ENCODE results near the gene HIRA.
A peak's percentile ranks its signal among the peaks of the same experiment; 100 is the strongest.
"Not testable (repeated sequence)": the region's sequence is repeated elsewhere in the genome, so short reads cannot be mapped to it uniquely, and the experiment has no call there.

HIRA gene

DNA sequence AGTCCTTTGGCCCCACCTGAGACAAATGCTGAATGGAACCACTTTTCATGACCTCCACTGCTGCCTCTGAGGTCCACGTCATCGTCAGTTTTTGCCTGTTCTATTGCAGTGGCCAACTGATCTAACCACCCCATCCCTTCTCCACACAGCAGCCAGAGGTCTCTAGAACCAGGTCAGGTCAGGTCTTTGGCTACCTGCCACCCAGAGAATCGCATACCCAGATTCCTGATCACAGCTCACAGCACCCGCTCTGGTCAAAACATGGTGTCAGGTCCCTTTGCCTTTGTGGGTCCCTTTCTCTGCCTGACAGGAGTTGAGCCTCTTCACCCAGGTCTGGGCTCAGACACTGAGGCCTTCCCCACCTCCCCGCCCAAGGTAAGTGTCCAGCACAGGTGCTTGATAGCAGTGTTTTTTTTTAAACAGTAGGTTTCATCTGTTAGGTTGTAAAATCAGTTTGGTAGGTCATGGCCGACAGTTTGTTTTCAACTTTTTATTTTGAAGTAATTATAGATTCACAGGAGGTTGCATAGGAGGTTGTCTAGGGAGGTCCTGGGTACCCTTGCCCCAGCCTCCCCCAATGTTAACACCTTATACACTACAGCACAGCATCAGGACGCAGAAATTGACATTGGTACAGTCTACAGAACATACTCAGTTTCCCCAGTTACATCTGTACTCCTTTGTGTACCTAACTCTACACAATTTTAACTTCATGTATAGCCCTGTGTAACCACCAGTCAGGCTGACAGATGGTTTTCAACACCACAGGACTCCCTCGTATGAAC, 9.1 kb upstream of the HIRA start:
- no peak for DNase-seq (ENCODE audit: low read depth)

DNA sequence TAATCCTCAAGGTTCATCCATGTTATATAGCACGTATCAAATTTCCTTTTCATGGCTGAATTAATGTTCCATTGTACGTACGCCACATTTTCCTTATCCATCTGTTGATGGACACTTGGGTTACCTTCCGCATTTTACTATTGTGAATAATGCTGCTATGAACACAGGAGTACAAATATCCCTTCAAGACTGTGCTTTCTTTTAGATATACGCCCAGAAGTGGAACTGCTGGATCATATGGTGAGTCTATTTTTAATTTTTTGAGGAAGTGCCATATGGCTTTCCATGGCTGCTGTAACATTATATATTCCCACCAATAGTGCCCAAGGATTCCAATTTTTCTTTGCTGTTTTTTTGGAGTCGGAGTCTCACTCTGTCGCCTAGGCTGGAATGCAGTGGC, 6.8 kb upstream of the HIRA start:
- DNase-seq (ENCODE audit: low read depth), result no peak

DNA sequence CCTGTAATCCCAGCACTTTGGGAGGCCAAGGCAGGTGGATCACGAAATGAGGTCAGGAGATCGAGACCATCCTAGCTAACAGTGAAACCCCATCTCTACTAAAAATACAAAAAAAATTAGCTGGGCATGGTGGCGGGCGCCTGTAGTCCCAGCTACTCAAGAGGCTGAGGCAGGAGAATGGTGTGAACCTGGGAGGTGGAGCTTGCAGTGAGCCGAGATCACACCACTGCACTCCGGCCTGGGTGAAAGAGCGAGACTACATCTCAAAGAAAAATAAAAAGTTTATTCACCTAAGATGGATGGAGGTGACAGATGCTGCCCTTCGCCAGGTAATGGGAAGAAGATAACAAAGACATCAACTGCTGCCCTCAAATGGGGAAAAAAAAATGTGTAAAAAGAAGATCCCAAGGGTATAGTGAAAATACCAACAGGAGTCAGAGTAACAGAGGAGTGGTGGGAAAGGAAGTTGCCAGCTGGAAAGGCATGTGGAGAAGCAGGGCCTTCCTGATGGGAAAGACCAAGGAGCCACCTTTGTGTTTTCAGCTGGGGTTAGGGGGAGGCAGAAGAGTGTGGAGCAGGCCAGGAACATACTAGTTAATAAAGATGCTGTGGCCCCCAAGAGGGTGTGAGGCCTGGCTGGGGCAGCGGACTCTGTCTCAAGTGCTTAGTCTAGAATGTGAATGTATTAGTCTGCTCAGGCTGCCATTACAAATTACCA, 5.1 kb upstream of the HIRA start:
- DNase-seq (ENCODE audit: low read depth), result not testable (repeated sequence)

DNA sequence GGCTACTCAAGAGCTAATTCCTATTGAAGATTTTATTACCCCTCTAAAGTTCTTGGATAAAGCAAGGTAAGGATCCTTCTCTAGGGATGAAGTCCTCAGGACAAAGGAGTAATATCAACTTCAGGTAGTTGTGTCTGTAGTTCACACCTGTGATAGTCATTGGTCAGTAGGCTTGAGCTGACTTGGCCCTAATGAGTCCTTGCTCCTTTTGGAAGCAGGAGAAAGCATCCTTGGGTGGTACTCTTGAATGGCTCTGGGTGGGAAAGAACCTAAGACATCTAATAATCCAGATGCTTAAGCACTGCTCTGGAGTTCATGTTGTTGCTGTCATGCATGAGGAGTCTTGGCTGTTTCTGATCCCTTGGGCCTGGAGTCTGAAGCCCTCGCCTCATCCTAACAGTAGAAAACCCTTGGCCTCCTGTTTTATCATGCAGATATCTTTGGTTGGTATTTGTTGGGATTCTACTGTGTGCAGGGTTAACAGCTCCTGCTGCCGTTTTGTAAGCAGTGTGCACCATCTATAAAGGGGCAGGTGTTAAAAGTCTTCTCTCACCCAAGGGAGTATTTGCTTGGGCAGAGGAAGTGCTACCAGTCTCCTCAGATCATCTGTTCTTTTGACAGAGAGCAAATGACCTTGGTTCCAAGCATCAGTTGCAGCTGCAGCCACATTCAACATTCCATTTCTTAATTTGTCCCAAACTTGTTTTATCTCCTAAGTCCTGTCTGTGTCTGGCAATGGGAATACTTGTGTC, 3.5 kb upstream of the HIRA start:
- no peak for DNase-seq (ENCODE audit: low read depth)

DNA sequence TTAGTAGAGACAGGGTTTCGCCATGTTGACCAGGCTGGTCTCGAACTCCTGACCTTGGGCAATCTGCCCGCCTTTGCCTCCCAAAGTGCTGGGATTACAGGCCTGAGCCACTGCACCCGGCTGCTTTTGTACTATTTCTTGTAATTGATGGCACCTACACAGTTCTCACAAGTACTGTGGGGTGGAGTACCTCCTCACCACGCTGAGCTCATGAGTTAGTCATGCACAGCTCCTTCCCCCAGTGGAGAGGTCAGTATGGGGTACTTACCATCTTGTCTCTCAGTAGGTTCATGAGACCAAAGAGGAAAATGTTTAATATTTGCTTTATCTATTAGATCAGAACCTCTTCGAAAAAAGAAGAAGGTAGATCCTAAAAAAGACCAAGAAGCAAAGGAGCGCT, 2.9 kb upstream of the HIRA start:
- DNase-seq (ENCODE audit: low read depth), result no peak

DNA sequence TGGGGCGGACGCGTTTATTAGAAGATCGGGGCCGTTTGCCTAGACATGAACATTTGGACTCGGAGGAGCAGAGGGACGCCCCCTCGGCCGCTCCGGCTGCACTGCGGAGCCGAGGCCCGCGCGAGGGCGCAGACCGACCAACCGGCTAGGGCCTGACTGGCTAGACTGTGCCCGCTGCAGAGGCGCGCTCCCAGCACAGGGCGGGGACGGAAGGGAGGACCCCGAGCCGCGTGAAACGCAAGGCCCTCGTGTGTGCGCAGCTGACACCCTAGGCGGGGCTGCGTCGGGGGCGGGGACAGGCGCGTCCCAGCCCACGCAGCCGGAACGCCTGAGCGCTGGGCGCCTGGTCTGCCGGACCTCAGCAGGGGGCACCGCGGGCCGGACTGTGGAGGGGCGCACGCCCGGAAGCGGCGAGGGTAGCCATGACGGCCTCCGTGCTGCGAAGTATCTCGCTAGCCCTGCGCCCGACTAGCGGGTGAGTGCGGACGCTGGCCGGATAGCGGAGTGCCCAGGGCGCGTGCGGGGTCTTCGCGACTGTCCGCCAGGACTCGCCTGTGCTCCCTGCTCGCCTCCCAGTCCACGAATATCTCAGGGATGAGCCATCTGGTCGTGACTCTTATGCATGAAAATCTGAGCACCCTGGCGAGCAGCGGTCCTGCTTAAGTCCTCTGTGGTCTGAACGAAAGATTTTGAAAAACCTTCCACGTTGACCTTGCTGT, 759 bp upstream of the HIRA start, which contains the start of gene MRPL40:
Gene MRPL40, plus strand, starts transcription at position 413 of the 719 bp plus-strand sequence. Its CDS starts 10 bp downstream, at position 423.
- peak; percentile 64 for DNase-seq (ENCODE audit: low read depth)

DNA sequence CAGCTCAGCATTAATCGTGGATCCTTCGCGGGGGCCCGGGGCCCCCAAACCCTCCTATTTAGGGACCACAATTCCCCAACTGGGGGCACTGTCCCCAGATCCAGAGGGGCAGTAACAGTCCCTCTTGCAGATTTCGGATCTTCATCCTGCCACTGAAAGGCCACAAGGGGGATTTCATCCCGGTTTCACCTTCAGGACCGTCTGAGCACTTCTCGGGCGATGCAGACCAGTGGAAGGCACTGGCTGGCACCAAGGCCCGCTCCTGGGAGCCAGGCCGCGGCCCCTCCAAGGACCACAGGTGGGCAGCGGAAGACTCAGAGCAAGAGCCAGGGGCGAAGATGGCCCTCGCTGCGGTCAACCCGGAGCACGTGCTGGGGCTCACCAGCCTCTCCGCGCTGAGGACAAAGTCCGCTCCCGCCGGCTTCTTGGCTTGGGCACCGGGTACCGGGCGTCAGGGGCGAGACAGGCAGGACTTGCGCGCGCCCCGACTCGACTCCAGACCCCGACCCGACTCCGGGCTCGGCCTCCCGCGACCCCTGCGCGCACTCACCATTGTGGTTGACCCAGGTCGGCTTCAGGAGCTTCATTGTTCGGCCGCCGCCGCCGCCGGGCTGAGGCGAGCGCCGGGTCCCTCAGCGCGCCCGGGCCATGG, 517 bp downstream of the HIRA start:
- DNase-seq (ENCODE audit: low read depth), result no peak

DNA sequence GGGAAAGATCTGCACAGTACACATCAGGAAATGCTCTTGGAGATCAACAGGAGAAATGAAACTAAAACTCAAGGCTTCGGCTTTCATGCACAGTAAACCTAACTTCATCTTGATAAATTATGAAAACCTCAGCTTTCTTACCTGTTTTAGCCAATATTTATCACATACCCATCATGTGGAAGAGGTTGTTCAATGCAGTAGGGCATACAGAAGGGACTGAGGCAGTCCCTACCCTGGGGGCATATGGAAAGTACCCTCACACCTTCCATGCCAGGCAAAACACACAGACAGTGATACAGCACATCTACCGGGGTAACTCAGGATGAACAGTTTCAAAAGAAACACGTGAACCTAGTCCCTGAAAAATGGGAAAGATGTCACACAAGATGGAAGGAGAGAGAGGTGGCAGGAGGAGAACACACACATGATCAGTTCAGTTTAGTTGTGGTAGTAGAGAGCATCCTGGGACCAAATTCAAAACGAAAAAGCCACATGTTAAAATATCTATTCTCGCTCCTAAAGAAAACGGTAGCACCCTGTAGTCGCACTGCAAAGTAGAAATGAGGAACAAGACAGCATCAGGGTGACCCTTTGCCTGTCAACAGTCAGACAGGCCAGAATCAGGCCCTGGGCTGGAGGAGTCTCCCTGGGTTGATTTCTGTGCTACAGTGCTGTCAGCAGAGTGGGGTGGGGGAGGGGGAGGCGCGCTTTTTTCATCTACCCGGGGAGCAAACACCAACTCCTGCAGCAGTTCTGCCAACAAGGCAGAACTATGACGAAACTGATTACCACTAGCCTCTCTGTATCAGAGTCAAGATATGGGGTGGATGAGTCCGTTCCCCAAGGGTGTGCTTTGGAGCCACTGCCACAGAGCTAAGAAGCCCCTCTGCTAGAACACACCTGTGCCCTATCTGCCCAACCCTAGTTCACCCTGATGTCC, 1.3 kb downstream of the HIRA start:
- DNase-seq (ENCODE audit: low read depth), result no peak

DNA sequence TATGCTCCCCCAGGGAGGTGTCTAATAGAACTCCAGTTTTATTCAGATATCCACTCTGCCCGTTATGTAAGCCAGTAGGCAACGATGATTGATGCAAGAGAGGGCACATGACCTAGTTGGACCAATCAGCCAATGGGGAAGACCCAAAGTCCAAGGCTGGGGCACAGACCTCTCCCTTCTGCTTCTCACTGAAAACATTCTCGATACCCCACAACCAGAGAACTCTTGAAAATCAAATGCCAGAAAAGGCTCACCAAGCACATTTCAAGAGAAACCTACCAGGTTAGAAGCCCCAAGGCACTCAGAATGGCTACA, 7.4 kb downstream of the HIRA start:
- DNase-seq (ENCODE audit: low read depth), result no peak

DNA sequence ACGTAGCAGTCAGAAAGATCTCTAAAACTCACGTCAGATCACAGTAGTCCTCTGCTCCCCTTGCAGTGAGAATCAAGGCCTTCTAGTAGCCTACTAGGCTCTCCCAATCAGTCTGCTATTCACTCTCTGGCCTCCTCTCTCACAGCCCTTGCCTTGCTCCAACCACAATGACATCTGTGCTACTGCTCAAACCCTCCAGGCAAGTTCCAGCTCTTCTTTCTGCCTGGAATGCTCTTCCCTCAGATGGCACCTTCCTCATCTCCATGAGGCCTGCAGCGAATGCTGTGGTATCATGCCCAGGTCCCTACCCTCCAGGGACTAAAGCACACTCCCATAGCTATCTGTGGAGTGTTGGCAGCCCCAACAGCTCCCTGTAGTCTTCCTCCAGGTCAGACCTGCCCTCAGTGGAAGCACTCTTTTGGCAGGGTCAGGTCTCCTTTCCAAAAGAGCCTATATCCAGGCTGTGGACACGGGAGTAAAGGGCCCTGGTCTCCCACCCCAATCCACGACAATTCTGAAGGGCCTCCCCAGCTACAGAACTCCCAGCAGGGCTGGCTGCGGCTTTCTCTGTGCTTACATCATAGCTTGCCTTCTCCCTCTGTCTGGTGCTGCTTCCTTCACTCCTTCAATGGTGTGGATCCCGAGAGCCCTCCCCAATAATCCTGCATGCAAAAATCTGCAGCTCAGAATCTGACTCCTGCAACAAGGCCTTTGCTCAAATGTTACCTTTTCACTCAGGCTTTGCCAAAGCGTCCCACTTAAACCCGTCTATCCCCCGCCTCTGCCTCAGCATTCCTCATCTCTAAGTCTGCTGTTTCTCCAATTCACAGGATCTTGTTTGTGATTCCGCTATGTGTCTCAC, 8.9 kb downstream of the HIRA start:
- no peak for DNase-seq (ENCODE audit: low read depth)

DNA sequence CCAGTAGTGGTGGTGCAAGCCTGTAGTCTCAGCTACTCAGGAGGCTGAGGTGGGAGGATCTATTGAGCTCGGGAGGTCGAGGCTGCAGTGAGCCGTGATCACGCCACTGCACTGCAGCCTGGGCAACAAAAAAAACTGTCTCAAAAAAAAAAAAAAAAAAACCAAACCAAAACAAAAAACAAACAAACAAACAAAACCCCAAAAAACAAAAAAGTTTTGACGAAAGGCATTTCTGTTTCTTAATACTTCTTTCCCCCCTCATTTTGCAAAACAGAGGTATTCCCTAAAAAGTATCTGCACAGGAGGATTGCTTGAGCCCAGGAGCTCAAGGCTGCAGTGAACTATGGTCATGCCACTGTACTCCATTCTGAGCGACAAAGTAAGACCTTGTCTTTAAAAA, 11.2 kb downstream of the HIRA start:
- no peak for DNase-seq (ENCODE audit: low read depth)

DNA sequence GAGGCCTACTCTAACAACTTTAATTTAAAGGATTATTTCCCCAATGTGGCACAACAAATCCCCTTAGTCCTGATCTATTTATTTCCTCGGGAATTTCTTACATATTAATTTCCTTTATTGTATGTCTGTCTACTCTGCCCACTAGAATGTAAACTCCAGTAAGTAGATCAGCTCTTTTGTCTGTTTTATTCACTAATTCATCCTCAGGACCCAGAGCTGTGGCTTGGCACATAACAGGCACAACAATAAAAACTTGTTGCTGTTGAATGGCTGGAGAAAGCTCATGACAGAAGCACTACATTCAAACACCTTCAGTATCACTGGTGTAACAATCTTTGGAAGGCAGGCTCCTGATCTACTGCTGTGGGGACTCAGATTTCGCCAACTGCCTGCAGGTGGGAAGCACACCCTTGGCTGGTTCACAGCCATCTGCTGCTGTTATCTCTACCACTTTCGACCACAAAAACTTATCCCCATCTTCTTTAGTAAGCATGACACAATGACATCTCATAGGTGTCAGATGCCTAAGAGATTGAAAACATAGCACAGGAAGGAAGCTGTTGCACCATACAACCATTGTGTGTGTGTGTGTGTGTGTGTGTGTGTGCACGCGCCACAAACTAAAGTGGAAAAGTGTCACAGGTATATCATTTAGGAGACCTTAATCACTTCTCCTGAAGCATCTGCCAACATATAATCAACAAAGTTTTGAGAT, 11.9 kb downstream of the HIRA start:
- no peak for DNase-seq (ENCODE audit: low read depth)

DNA sequence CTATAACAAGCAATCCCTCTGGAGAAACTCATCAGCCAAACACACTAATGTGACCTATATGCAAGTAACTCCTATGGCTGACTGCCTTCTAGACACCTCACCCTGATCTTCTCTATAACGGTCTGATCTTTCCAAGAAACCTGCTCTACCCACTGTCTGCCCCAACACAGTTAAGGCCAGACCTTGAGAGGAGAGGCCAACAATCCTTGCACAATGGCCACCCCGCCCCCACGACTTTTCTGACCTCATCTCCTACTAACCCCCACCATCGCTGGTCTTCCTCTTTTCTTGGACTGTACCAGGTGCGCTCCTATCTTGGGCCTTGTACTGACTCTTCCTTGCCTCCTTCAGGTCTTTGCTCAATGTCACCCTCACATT, 12.5 kb downstream of the HIRA start:
- DNase-seq (ENCODE audit: low read depth), result no peak

DNA sequence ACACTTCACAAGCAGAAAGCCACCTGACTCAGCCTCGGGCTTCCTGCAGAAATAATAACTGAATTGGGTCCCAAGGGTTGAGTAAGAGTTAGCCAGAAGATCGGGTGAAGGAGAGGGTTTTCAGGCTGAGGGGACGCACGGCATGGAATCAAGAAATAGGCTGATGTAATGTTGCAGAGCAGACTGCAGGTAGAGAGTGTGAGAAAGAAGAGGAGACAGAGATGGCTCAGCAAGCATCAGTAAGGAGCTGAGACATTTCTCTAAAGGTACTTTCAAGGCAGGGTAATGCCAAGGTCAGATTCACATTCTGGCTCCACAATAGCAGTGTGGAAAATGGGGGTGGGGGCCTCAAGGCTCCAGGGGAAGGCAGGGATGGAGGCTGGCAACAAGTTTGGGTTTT, 18.6 kb downstream of the HIRA start:
- no peak for DNase-seq (ENCODE audit: low read depth)

DNA sequence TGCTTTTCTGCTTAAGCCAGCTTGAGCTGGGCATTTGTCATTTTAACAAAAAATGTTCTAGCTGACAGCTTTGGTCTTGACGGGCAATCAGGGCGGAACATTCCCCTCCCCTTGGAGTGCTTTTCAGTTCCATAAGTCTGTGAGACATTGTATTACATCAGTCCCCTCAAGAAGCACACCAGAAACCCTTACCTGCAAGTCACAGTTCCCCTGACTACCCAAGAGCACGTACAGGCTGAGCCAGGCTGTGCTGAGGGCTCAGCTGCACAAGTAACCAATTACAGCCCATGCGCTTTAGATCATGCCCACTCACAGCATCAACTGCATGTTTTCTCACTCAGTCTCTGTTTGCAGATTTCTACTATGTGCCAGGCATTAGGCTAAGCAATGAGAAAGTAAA, 19.1 kb downstream of the HIRA start:
- no peak for DNase-seq (ENCODE audit: low read depth)

DNA sequence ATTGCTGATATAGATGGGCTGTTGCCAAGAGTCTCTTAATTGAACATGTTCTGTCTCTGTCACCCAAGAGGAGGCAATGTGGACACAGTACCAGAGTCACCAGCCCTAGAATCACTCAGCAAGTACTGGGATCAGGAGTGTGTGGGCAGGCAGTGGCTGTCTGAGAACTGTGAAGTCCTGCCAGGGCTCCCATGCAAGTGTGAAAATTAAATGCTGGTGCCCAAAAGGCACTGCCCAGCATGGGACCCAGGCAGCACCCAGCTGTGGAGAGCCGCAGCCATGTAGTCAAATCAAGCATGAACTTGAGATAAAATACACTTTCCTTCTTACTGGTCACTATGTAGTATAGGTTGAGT, 19.9 kb downstream of the HIRA start:
- DNase-seq (ENCODE audit: low read depth), result no peak

DNA sequence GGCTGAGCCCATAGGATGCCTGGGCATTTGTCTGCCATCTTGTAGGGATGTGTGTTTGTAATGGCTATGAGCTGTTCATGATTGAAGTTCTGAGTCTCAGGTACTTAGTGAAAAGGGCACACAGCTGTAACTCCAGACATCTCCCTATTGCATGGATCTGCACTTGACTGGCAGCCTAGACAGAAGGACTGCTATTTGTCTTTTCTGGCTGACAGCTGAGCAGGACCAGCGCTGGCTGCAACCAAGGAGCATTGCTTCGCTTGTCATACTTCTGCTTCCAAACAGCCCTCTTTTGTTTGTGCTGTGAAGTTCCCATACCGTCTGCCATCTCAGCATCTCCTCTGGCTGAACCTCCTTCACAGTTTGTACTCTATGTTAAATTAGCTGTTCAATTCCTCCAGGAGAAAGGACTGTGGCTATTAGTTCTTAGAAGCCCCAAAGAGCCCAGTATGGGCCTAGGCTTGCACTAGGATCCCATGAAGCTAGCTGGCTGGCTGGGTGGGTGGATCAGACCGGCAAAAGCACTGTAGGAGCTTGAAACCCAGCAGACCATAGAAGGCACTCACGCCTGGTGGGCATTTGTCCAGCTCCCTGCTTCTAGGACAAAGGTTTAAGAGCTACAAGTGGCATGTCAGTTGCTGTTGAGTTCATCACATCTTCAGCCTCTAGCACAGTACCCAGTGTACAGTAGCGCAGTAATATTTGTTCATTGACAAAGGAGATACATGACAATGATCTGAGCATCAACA, 20.4 kb downstream of the HIRA start:
- DNase-seq (ENCODE audit: low read depth), result no peak
